ENCODE results near the gene PSME1.

The PSME1 gene

GRCh38 chr14:24132976-24133375, 3.0 kb upstream of the PSME1 start:
- no peak for DNase-seq (ENCODE audit: low read depth)
- TF ChIP-seq CTCF (IDR thresholded peaks at IDR 0.05; ENCODE audit: low read depth, low read length, missing control alignments), result no peak
- no peak overlapping the region for H3K4me3 ChIP-seq (ENCODE audit: low read depth, low read length)
- in situ Hi-C loops (cut with HindIII; ENCODE audit: low sequenced_read_pairs), result no loop called here

- H3K4me3 ChIP-seq (ENCODE audit: low read depth, low read length), result no peak overlapping the region
- no peak for DNase-seq (ENCODE audit: low read depth)
- no peak for TF ChIP-seq CTCF (IDR thresholded peaks at IDR 0.05; ENCODE audit: low read depth, low read length, missing control alignments)
- in situ Hi-C loops (cut with HindIII; ENCODE audit: low sequenced_read_pairs), result no loop called here
These were observed 2.3 kb upstream of the PSME1 start for GRCh38 chr14:24133735-24134134.

GRCh38 chr14:24135584-24135833, 485 bp upstream of the PSME1 start:
- TF ChIP-seq CTCF (IDR thresholded peaks at IDR 0.05; ENCODE audit: low read depth, low read length, missing control alignments), result no peak
- H3K4me3 ChIP-seq (ENCODE audit: low read depth, low read length), result peak overlapping the region; percentile 78
- in situ Hi-C loops (cut with HindIII; ENCODE audit: low sequenced_read_pairs), result no loop called here
- no peak for DNase-seq (ENCODE audit: low read depth)

GRCh38 chr14:24136684-24137528, 912 bp downstream of the PSME1 start:
- DNase-seq (ENCODE audit: low read depth), result no peak
- no peak for TF ChIP-seq CTCF (IDR thresholded peaks at IDR 0.05; ENCODE audit: low read depth, low read length, missing control alignments)
- in situ Hi-C loops (cut with HindIII; ENCODE audit: low sequenced_read_pairs), result no loop called here
- peak overlapping the region; percentile 78 for H3K4me3 ChIP-seq (ENCODE audit: low read depth, low read length)

GRCh38 chr14:24137529-24138395, 1.8 kb downstream of the PSME1 start:
- TF ChIP-seq CTCF (IDR thresholded peaks at IDR 0.05; ENCODE audit: low read depth, low read length, missing control alignments), result no peak
- no peak for DNase-seq (ENCODE audit: low read depth)
- no peak overlapping the region for H3K4me3 ChIP-seq (ENCODE audit: low read depth, low read length)
- in situ Hi-C loops (cut with HindIII; ENCODE audit: low sequenced_read_pairs), result no loop called here

GRCh38 chr14:24138396-24139271, 2.6 kb downstream of the PSME1 start:
- in situ Hi-C loops (cut with HindIII; ENCODE audit: low sequenced_read_pairs), result no loop called here
- DNase-seq (ENCODE audit: low read depth), result no peak
- H3K4me3 ChIP-seq (ENCODE audit: low read depth, low read length), result no peak overlapping the region
- TF ChIP-seq CTCF (IDR thresholded peaks at IDR 0.05; ENCODE audit: low read depth, low read length, missing control alignments), result no peak

All from astrocyte of the cerebellum (primary cell).